K562 (cell line): ENCODE measurements around the gene WDR45. TPM values are rescaled to one million over a fixed set of nuclear protein-coding genes. Genes with fewer than 3 reads are reported as not detected.
A peak's percentile ranks its signal among the peaks of the same experiment; 100 is the strongest.

Experiments used
- ATAC-seq: fragments of 200-7000 bp; cut with Tn5 transposase; 3 replicates; pipeline ENCODE4 v1.9.1; 2020; ENCODE audit warnings: moderate library complexity
- BruUV-seq: library from RNA; stranded (reverse); fragments of 400-500 nt; replicated peaks from 2 replicates; lab custom pipeline; 2021; lab: Mats Ljungman, UMichigan
- CTCF ChIA-PET: fragments of 300-600 bp; formaldehyde crosslinking; extraction: SDS; loops from one replicate; lab custom pipeline; 2021; ENCODE audit warnings: low intra/inter-chr PET ratio; lab: Yijun Ruan, JAX
- POLR2A ChIA-PET: fragments of 300-600, 350-650 bp; sonication (Branson Sonifier 250); formaldehyde crosslinking; extraction: SDS; loops from one replicate; lab custom pipeline; 2021; ENCODE audit warnings: antibody characterized with exemption, inconsistent platforms; lab: Yijun Ruan, JAX
- DNase-seq, 4 experiments: peaks; one replicate each; pipeline versions ENCODE4 v3.0.0 to v3.0.0-alpha.2; 2011 to 2018; ENCODE audit warnings: low spot score in 3 of 4, mixed read lengths in 3 of 4; ENCODE audit errors: extremely low read depth in 1 of 4
- FAIRE-seq: peaks from 2 replicates; lab custom pipeline; 2011; peaks lifted over from hg19 to GRCh38; lab: Jason Lieb, UNC
- H2AFZ ChIP-seq: 2 replicates; pipeline ENCODE4 v1.6.0; 2011; ENCODE audit warnings: low read depth, low read length, control low read depth, inconsistent platforms
- H3K27ac ChIP-seq: fragments of 200-600 bp; 3 replicates; pipeline ENCODE4 v1.8.0; 2011; ENCODE audit warnings: low read depth, mild to moderate bottlenecking, control low read depth, inconsistent platforms, low read length, moderate library complexity, mixed read lengths; ENCODE audit errors: extremely low read depth
- H3K27me3 ChIP-seq, 2 experiments: fragments of 300-600 bp in 1 of 2; 2 replicates in 1 of 2; 3 replicates in 1 of 2; pipeline versions ENCODE4 v1.6.0 to v1.8.0; 2011; ENCODE audit warnings: inconsistent platforms in 2 of 2, low read length in 2 of 2, mild to moderate bottlenecking in 1 of 2, mixed read lengths in 1 of 2, moderate library complexity in 1 of 2; ENCODE audit not compliant: control insufficient read depth in 2 of 2, insufficient read depth in 2 of 2
- H3K36me3 ChIP-seq: fragments of 300-600 bp; 3 replicates; pipeline ENCODE4 v1.8.0; 2011; ENCODE audit warnings: mild to moderate bottlenecking, low read length, inconsistent platforms; ENCODE audit not compliant: control insufficient read depth, insufficient read depth
- H3K4me1 ChIP-seq, 2 experiments: fragments of 200-600 bp in 1 of 2; replicated peaks in 1 of 2; 2 replicates in 1 of 2; 3 replicates in 1 of 2; pipeline versions ENCODE4 v1.5.1 to v1.8.0; 2011; ENCODE audit warnings: inconsistent platforms in 2 of 2, low read length in 2 of 2, mild to moderate bottlenecking in 1 of 2, mixed read lengths in 1 of 2, moderate library complexity in 1 of 2; ENCODE audit not compliant: control insufficient read depth in 2 of 2, insufficient read depth in 2 of 2
- H3K4me2 ChIP-seq: 2 replicates; pipeline ENCODE4 v1.6.1; 2011; ENCODE audit warnings: low read length, control low read depth, inconsistent platforms, mixed read lengths; ENCODE audit not compliant: insufficient read depth
- H3K4me3 ChIP-seq: fragments of 200-600 bp; sonication (generic), shearing (Covaris generic); 2 replicates; pipeline ENCODE4 v1.5.1; 2016; ENCODE audit warnings: control low read depth, inconsistent platforms
- H3K79me2 ChIP-seq: fragments of 200-600 bp; 3 replicates; pipeline ENCODE4 v1.8.0; 2011; ENCODE audit warnings: low read length, inconsistent platforms; ENCODE audit not compliant: control insufficient read depth, insufficient read depth
- H3K9ac ChIP-seq, 2 experiments: 2 replicates each; pipeline versions ENCODE4 v1.6.0 to v1.6.1; 2011; ENCODE audit warnings: low read depth in 2 of 2, low read length in 2 of 2, control low read depth in 1 of 2, inconsistent platforms in 1 of 2, mild to moderate bottlenecking in 1 of 2, mixed read lengths in 1 of 2; ENCODE audit not compliant: insufficient read depth in 1 of 2
- H3K9me1 ChIP-seq: one replicate; pipeline ENCODE4 v1.6.0; 2011; ENCODE audit warnings: inconsistent platforms, mild to moderate bottlenecking, low read length, moderate library complexity; ENCODE audit not compliant: control insufficient read depth, insufficient read depth
- H3K9me3 ChIP-seq: replicated peaks from 2 replicates; pipeline ENCODE4 v1.5.1; 2011; ENCODE audit warnings: low read depth, low read length, inconsistent platforms; ENCODE audit not compliant: control insufficient read depth, insufficient read depth
- H4K20me1 ChIP-seq: replicated peaks from 2 replicates; pipeline ENCODE4 v1.6.1; 2011; ENCODE audit warnings: low read length, inconsistent platforms, mixed read lengths; ENCODE audit not compliant: control insufficient read depth, insufficient read depth
- ATF7 ChIP-seq: fragments of 450-650 bp; IDR thresholded peaks from 2 replicates; pipeline ENCODE4 v1.7.1; 2014; ENCODE audit warnings: mild to moderate bottlenecking, moderate library complexity
- CAMTA2 ChIP-seq: fragments of 250-450 bp; sonication (Bioruptor Pico); conservative IDR thresholded peaks from 2 replicates; pipeline ENCODE4 v1.5.1; 2022
- CREBBP ChIP-seq: IDR thresholded peaks from one replicate; pipeline ENCODE4 v1.6.1; 2012; ENCODE audit warnings: low read depth, mild to moderate bottlenecking, control low read depth, inconsistent platforms, low read length
- DMBX1 ChIP-seq: fragments of 250-450 bp; sonication (Bioruptor Pico); IDR thresholded peaks from 2 replicates; pipeline ENCODE4 v1.8.0; 2022; ENCODE audit warnings: inconsistent platforms, mild to moderate bottlenecking, moderate library complexity, borderline replicate concordance
- GTF2B ChIP-seq: IDR thresholded peaks from 2 replicates; pipeline ENCODE4 v1.6.1; 2011; ENCODE audit not compliant: insufficient read length; ENCODE audit errors: extremely low read depth
- MCM5 ChIP-seq: fragments of 450-650 bp; IDR thresholded peaks from 2 replicates; pipeline ENCODE4 v1.6.1; 2016; ENCODE audit warnings: low read depth
- NCOA1 ChIP-seq: fragments of 450-650 bp; IDR thresholded peaks from 2 replicates; pipeline ENCODE4 v1.6.1; 2016; ENCODE audit warnings: low read depth
- PHF8 ChIP-seq: fragments of 200-600 bp; sonication (generic); IDR thresholded peaks from 2 replicates; pipeline ENCODE4 v1.6.1; 2012; ENCODE audit warnings: mixed run types, mild to moderate bottlenecking, inconsistent platforms, low read length, moderate library complexity, borderline replicate concordance
- PHTF2 ChIP-seq: fragments of 250-450 bp; sonication (Bioruptor Pico); IDR thresholded peaks from 2 replicates; pipeline ENCODE4 v1.5.0; 2021; ENCODE audit warnings: mild to moderate bottlenecking
- PPARD ChIP-seq: fragments of 250-450 bp; sonication (Bioruptor Pico); IDR thresholded peaks from 2 replicates; pipeline ENCODE4 v1.8.0; 2022; ENCODE audit warnings: inconsistent platforms, mild to moderate bottlenecking, moderate library complexity
- TRIM28 ChIP-seq: fragments of 450-650 bp; IDR thresholded peaks from 2 replicates; pipeline ENCODE4 v1.6.1; 2017
- ZNF146 ChIP-seq: IDR thresholded peaks from one replicate; pipeline ENCODE4 v1.6.1; 2018; ENCODE audit warnings: missing compliant biosample characterization; ENCODE audit not compliant: unreplicated experiment
- ZNF695 ChIP-seq: fragments of 450-650 bp; formaldehyde crosslinking; IDR thresholded peaks from 2 replicates; pipeline ENCODE4 v1.4.0; 2020; ENCODE audit warnings: mild to moderate bottlenecking, moderate library complexity
- WGBS: fragments of 100-300 bp; shearing (Covaris generic); methylation state at CpG from one replicate; pipeline ENCODE4 v1.1.6; 2016; ENCODE audit warnings: low coverage, mixed read lengths; ENCODE audit not compliant: insufficient coverage; ENCODE audit errors: missing lambda C conversion rate; 5-methylcytosine and 5-hydroxymethylcytosine counted together
- in situ Hi-C: fragments of 300-500 bp; cut with MboI; formaldehyde crosslinking; loops from 4 replicates; pipeline ENCODE4 v1.15.0; 2018; ENCODE audit warnings: inconsistent platforms, mixed read lengths
- intact Hi-C: fragments of 100-400 bp; cut with micrococcal nuclease; formaldehyde crosslinking; loops from 2 replicates; pipeline ENCODE4 v1.14.2; 2022
- polyA plus RNA-seq, 8 experiments: library from polyadenylated mRNA; depleted of rRNA in 4 of 8; stranded (reverse) in 5 of 8; unstranded in 3 of 8; fragments of >200 nt; fragmentation: Nextera tagmentation in 2 of 8; fragmentation: Illumina TruSeq in 1 of 8; extraction: Ambion mirVana in 2 of 8; extraction: Trizol in 1 of 8; gene quantifications; 2 replicates each; pipeline versions ENCODE4 v1.2.1 to v1.2.3, GENCODE V29; 2011 to 2014; ENCODE audit warnings: inconsistent platforms in 1 of 8, missing spikeins in 1 of 8
- total RNA-seq, 7 experiments: library from RNA; depleted of rRNA in 6 of 7; stranded (reverse); fragments of >200 nt in 6 of 7; fragmentation: Illumina TruSeq in 2 of 7; extraction: Trizol in 2 of 7; gene quantifications; 2 replicates each; pipeline versions ENCODE4 v1.2.1 to v1.2.3, GENCODE V29; 2011 to 2021; ENCODE audit warnings: low replicate concordance in 1 of 7
- TF ChIP-seq, protein P1 (sequence below): fragments of 200-800 bp; sonication (Bioruptor generic); IDR thresholded peaks from 2 replicates; pipeline ENCODE4 v1.6.1; 2016; ENCODE audit warnings: missing genetic modification characterization, missing compliant biosample characterization
- TF ChIP-seq, protein P2 (sequence below): fragments of 250-450 bp; sonication (Bioruptor Pico); IDR thresholded peaks from 2 replicates; pipeline ENCODE4 v1.8.0; 2021; ENCODE audit warnings: mild to moderate bottlenecking, moderate library complexity
- TF ChIP-seq, protein P3 (sequence below): sonication (generic); formaldehyde crosslinking; IDR thresholded peaks from 2 replicates; pipeline ENCODE4 v1.8.0; 2022; ENCODE audit warnings: missing genetic modification reagents, mild to moderate bottlenecking, moderate library complexity, borderline replicate concordance

WDR45 gene
- total and polyA plus RNA-seq, 9 of the 15 experiments (the other 6 are each of a cell fraction or from before 2014, with no cell fraction given), result 19.4 to 136 (median 59.7) TPM

- no peaks in the 10 kb centered on the region for H4K20me1 ChIP-seq
- POLR2A ChIA-PET, result no interaction called here
- ATAC-seq (no peak), FAIRE-seq (no peak), DNase-seq (peak in 2 of 4 experiments; percentile 33 to 44)
- no peaks in the 10 kb centered on the region for H3K9me3 ChIP-seq
- H3K9me1 ChIP-seq, result no peaks in the 10 kb centered on the region
- H3K9ac ChIP-seq, result no peak overlapping the region
- in situ Hi-C loops, result no loop called here
- 66% methylated on average over 5 of the region's 15 CpGs for WGBS
- H2AFZ ChIP-seq, result no peak overlapping the region
- H3K79me2 ChIP-seq, result peaks cover 35% of the 10 kb centered on the region
- H3K27ac ChIP-seq, result peak overlapping the region; percentile 74; the same call in 2 of the 3 replicates
- intact Hi-C loops, result no loop called here
- H3K4me2 ChIP-seq, result no peak overlapping the region
- H3K4me1 ChIP-seq, result peaks cover 31 to 37% of the 10 kb centered on the region in 2 experiments; a peak in 4 of 5 replicates
- H3K36me3 ChIP-seq, result peaks cover 53% of the 10 kb centered on the region; the same call in 2 of the 3 replicates
- no peaks in the 10 kb centered on the region for H3K27me3 ChIP-seq
- no peak overlapping the region for H3K4me3 ChIP-seq
- CTCF ChIA-PET, result no interaction called here
- BruUV-seq, result no TSS peak
- TF ChIP-seq, protein P1, sequence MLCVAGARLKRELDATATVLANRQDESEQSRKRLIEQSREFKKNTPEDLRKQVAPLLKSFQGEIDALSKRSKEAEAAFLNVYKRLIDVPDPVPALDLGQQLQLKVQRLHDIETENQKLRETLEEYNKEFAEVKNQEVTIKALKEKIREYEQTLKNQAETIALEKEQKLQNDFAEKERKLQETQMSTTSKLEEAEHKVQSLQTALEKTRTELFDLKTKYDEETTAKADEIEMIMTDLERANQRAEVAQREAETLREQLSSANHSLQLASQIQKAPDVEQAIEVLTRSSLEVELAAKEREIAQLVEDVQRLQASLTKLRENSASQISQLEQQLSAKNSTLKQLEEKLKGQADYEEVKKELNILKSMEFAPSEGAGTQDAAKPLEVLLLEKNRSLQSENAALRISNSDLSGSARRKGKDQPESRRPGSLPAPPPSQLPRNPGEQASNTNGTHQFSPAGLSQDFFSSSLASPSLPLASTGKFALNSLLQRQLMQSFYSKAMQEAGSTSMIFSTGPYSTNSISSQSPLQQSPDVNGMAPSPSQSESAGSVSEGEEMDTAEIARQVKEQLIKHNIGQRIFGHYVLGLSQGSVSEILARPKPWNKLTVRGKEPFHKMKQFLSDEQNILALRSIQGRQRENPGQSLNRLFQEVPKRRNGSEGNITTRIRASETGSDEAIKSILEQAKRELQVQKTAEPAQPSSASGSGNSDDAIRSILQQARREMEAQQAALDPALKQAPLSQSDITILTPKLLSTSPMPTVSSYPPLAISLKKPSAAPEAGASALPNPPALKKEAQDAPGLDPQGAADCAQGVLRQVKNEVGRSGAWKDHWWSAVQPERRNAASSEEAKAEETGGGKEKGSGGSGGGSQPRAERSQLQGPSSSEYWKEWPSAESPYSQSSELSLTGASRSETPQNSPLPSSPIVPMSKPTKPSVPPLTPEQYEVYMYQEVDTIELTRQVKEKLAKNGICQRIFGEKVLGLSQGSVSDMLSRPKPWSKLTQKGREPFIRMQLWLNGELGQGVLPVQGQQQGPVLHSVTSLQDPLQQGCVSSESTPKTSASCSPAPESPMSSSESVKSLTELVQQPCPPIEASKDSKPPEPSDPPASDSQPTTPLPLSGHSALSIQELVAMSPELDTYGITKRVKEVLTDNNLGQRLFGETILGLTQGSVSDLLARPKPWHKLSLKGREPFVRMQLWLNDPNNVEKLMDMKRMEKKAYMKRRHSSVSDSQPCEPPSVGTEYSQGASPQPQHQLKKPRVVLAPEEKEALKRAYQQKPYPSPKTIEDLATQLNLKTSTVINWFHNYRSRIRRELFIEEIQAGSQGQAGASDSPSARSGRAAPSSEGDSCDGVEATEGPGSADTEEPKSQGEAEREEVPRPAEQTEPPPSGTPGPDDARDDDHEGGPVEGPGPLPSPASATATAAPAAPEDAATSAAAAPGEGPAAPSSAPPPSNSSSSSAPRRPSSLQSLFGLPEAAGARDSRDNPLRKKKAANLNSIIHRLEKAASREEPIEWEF (CRISPR knock-in tag), result no peak
- TF ChIP-seq CREBBP (no peak), TRIM28 (no peak), MCM5 (no peak), ATF7 (peak; percentile 94), DMBX1 (CRISPR knock-in tag) (no peak), PHTF2 (CRISPR knock-in tag) (no peak), PPARD (CRISPR knock-in tag) (no peak), NCOA1 (no peak), ZNF146 (no peak), GTF2B (no peak), PHF8 (no peak), ZNF695 (CRISPR knock-in tag) (no peak), CAMTA2 (no peak)
- TF ChIP-seq, protein P2, sequence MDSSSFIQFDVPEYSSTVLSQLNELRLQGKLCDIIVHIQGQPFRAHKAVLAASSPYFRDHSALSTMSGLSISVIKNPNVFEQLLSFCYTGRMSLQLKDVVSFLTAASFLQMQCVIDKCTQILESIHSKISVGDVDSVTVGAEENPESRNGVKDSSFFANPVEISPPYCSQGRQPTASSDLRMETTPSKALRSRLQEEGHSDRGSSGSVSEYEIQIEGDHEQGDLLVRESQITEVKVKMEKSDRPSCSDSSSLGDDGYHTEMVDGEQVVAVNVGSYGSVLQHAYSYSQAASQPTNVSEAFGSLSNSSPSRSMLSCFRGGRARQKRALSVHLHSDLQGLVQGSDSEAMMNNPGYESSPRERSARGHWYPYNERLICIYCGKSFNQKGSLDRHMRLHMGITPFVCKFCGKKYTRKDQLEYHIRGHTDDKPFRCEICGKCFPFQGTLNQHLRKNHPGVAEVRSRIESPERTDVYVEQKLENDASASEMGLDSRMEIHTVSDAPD (CRISPR knock-in tag), result no peak
- TF ChIP-seq, protein P3, sequence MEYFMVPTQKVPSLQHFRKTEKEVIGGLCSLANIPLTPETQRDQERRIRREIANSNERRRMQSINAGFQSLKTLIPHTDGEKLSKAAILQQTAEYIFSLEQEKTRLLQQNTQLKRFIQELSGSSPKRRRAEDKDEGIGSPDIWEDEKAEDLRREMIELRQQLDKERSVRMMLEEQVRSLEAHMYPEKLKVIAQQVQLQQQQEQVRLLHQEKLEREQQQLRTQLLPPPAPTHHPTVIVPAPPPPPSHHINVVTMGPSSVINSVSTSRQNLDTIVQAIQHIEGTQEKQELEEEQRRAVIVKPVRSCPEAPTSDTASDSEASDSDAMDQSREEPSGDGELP (CRISPR knock-in tag), result no peak
These were observed 41.7 kb downstream of the WDR45 start for GRCh38 chrX:49037883-49038475.
